GM18873 (cell line): ENCODE results near the gene SCGB3A1.

Experiments used
- ATAC-seq: cut with Tn5 transposase; IDR thresholded peaks from one replicate; pipeline ENCODE4 v1.9.1; 2021; ENCODE audit warnings: mild to moderate bottlenecking, moderate library complexity, moderate number of reproducible peaks; ENCODE audit not compliant: unreplicated experiment, low FRiP score

SCGB3A1 gene

DNA sequence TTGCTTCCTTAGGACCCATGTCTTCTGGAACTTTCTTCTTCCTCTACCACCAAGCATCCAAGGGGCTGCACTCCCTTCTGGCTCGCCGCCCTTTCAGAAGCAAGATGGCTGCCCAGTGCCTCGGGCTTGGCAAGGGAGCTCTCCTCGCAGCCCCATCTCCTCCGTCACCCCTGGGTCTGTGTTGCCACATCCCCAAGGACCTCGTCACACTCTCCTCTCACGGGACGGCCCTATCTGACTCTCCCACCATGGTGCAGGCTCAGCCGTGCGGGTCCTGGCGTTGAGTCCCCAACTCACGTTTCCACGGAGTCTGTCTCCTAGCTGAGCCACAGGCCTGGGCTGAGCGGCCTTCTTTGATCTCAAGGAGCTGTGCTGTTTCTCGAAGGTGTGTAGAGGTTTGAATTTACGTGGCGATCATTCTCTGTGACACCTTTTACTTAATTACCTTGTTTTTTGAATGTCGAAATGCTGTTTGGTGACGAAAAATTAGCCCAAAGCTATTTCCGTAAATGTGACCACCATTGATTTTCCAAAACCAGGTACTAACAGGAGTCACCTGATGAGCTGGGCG, 15.0 kb upstream of the SCGB3A1 start:
- ATAC-seq, result no peak

DNA sequence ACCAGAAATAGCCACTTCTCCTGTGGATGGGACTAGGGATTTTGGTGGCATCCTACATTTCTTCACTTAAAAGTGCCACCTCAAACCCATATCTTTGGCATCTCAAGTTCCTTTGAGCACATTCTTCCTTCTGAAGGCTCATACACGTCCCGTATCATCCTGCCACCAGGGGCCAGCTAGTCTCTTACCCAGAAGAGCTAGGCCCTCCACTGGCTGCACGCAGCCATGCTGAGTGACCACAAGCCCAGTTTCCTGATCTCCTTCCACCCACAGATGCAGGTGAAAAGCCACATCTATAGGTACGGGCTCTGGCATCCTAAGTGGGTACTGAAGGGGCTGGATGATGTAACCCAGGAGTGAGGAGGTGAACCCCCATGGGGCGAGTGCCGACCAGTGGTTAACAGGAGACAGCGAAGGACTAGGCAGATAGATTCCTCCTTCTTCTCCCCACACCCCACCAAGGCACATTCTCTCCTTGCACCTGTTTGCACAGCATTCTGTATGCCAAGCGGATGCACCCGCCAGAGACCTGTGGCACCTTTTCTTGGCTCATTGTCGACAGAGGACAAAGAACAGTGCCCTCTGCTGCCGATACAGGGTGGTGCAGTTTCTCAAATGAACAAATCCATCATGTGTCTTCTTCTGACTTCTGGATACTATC, 14.4 kb upstream of the SCGB3A1 start:
- ATAC-seq, result no peak

GRCh38 chr5:180604271-180604670, 13.0 kb upstream of the SCGB3A1 start:
- no peak for ATAC-seq

- no peak for ATAC-seq
These were observed 11.8 kb upstream of the SCGB3A1 start for GRCh38 chr5:180603076-180603594.

DNA sequence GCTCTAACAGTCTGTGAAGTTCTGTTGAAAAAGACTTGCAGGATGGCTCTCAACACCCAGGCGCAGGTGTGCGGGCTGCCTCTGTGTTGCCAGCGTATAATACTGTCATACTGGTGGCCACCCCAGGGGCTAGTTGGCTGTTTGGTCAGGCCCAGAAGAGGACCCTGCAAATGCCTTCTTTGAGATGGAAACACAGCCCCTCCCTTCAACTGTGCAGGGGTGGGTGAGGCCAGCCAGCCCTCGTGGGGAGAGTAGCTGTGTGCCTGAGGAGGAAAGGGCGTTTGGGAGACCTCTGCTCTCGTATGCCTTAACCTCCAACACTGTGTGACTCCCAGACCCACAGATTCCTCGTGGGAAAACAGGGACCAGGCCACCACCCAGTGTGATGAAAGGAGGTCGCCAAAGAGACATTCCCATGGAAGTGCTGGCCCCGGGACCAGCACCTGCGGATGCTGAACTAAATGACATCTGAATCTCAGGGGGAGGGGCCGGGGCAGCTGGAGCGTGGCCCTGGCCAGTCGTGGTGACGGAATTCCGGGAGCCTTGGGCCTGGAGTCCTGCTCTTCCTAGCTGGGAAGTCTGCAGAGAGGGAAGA, 11.3 kb upstream of the SCGB3A1 start:
- no peak for ATAC-seq

- no peak for ATAC-seq
These were observed 10.5 kb upstream of the SCGB3A1 start for GRCh38 chr5:180601591-180602480.

DNA sequence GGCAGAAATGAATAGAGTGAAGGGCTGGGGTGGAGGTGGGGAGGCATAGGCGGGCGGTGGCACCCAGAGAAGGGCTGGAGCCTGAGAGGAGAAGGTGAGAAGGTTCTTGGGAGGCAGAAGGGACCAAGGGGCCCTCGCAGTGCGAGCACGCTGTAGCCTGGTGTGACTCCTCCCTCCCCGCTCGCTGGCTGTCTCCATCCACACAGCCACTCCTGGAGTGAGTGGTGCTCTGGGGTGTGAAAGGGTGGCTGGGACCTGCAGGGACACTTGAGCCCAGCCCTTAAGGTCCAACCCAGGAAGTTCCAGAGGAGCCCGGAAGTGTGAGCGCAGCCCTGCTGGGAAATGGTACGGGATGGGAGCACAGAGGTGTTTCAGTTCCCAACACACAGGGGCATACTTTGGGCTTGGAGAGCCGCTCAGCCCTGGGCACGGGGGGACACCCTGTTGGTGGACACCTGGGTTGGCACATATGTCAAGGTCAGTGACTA, 9.3 kb upstream of the SCGB3A1 start:
- no peak for ATAC-seq

DNA sequence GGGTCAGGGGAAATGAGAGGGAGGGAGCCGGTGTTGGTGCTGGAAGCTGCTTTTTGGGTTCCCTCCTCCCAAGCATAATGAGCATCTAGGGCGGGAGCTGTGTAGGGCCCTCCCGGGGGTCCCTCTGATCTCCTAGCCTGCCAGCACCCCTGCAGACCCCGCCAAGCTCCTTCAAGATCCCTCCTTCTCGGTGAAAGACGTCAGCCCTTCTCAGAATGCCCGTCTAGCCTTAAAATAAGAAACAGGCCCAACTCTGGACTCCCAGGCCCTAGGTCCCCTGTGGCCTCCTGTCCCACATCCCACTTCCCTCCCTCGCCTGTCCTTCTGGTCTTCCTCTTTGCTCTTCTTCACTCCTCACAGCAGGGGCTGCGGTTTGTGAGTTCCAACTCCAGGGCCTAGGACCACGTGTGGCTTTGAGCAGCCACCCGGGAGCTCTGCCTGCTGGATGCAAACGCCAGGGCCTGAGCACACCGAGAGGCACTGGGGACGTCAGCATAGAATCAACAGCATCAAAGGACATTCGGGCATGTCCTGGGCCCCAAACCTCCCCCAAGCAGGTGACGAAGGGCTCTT, 8.8 kb upstream of the SCGB3A1 start:
- no peak for ATAC-seq

GRCh38 chr5:180599590-180599914, 8.3 kb upstream of the SCGB3A1 start:
- ATAC-seq, result no peak

DNA sequence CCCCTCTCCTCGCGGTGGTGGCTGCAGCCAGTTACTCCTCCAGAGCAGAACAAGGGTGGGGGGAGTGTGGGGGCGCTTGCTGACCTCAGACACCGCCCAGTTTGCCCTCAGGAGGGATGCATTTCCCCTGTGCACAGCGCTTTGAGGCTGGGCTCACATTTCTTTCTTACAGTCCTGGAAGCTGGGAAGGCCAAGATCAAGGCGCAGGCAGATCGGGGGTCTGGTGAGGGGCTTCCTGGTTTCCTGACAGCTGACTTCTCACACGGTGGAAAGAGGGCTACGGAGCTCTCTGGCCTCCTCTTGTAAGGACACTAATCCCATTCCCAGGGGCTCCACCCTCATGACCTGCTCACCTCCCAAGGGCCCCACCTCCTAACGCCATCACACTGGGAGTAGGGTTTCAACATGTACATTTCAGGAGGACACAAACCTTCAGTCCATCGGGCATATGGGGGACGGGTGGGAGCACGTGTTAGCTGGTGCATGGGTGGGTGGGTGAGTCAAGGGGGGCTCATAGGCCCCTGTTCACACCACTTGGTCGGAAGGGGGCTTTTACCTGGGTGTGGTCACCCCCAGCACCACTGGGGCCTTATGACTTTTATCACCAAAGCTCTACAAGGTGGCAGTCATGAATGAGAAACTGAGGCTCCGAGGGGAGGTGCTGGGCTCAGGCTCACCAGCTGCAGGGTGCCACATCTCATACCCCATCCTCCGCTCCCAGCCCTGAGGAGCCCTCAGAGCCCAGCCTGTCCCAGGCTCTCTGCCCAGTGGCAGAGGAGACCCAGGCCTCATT, 7.7 kb upstream of the SCGB3A1 start:
- no peak for ATAC-seq

DNA sequence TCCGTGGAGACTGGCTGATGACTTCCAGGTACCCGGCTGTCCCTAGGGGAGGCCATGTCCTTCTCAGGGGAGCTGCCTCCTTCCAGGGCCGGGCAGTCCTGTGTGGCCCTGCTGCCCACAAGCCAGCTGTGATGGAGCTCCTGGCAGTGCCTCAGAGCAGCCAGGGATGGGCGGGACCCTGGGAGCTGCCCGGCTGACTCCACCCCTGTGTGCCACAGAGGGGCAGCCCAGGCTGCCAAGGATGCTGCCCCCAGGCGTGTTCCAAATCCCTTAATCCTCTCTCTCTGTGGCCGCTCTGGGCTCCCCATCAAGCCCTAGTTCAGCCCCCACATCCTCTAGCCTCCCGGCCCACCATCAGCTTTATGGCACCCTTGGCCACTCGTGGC, 7.0 kb upstream of the SCGB3A1 start:
- no peak for ATAC-seq

DNA sequence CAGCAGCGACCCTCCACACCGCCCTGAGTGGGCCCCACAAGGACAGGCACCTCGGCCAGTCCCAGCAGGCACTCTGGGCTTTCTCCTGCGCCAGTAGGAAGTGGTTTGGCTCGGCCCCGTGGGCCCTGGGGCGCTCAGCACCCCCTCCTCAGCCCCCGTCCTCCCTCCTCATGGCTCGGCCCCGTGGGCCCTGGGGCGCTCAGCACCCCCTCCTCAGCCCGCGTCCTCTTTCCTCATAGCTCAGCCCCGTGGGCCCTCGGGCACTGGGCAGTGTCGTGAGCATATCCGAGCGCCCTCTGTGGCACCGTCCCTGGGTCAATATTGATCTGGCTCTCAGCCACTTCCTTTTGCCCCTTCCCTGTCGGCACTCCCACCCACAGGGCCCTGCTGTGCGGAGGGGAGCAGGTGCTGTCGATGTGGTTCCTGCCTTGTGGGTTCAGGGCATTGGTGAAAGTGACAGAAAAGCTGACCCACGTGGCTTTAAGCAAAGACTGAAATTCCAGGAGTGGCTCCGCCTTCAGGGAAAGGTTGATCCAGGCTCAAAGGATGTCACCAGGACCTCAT, 5.5 kb upstream of the SCGB3A1 start:
- no peak for ATAC-seq

- ATAC-seq, result no peak
These were observed 4.9 kb upstream of the SCGB3A1 start for GRCh38 chr5:180596115-180596667.

GRCh38 chr5:180595381-180596114, 4.2 kb upstream of the SCGB3A1 start:
- ATAC-seq, result no peak

DNA sequence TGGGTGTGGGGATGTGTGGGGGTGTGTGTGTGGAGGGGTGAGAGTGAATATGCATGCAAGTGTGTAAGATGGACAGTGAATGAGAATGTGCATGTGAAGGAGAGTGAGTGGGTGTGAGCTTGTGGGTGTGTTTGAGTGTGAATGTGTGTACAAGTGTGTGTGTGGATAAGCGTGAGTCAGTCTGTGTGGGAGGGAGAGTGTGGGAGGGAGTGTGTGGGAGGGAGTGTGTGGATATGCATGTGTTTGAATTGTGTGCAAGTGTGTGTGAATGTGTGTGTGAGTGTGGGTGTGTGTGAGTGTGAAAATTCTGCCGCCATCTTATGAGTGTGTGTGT, 3.7 kb upstream of the SCGB3A1 start:
- ATAC-seq, result no peak

DNA sequence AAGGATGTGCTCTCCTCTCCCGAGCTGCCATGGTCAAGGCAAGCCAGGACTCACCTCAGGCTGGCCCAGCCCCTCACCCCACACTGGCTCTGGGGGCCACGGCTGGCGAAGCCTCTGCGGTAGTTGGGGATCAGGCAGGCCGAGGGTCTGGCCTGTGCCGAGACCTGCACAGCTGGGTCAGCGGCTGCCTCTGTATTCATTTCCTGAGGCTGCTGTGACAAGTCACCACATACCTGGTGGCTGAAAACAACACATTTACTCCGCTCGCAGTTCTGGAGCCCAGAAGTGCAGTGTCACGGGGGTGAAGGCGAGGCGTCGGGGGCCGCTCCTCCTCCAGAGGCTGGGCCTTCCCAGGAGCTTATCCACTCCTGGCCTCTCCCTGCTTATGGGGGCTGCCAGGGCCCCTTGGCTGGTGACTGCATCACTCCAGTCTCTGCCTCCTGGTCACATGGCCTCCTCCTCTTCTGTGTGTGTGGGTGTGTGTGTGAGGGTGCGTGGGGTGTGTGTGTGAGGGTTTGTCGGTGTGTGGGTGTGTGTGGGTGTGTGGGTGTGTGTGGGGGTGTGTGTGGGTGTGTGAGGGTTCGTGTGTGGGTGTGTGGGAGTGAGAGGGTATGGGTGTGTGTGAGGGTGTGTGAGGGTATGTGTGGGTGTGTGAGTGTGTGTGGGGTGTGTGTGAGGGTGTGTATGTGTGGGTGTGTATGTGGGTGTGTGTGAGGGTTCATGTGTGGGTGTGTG, 3.2 kb upstream of the SCGB3A1 start:
- ATAC-seq, result no peak

DNA sequence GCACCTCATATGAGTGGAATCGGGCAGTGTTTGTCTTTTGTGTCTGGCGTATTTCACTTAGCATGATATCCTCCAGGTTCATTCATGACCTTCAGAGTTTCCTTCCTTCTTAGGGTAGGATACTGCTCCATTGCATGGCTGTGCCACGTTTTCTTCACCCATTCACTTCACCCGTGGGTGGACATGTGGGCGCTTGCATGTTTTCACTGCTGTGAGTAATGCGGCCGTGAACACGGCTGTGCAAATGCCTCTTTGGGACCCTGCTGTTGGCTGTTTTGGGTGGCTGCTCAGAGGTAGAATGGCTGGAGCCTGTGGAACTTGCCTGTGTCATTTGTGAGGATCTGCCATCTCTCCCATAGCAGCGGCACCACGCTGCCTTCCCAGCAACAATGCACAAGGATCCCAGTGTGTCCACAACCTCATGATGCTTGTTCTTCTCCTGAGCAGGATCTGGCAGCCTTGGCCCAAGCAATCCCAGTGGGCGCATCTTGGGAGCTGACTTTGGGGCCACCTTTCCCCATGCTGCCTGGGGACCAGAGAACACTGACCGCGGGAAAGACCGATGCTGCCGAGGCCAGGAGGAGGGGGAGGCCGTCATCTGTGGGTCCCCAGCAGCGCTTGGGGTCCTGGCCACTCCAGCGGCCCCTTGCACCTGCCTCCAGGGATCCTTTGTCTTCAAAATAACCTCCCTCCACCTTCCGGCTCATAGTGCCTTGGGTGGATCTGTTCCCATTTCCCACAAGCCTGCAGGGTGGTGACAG, 2.3 kb upstream of the SCGB3A1 start:
- ATAC-seq, result no peak
